Stimulated activated naive B cell treated with anti-CD40 and anti-IgM and Interleukin-4, amounts not matched to agents 10 μg/mL and 1 μg/mL and 100 μg/mL, for 72 hours (primary cell): ENCODE data around the gene MMP1.
A peak's percentile ranks its signal among the peaks of the same experiment; 100 is the strongest.

Experiments
- ATAC-seq, 2 donors: fragments of 150-1000 bp; cut with Tn5 transposase; replicated peaks; 2 replicates each; pipeline ENCODE4 v1.10.0; 2021; ENCODE audit warnings: moderate library complexity in 1 of 2
- DNase-seq: peaks from one replicate; pipeline ENCODE4 v3.0.0; 2021
- H3K27ac Mint-ChIP-seq: one replicate; pipeline ENCODE4 v1.8.0; 2022; ENCODE audit warnings: mild to moderate bottlenecking, mixed read lengths
- H3K27me3 Mint-ChIP-seq, 2 donors: one replicate each; pipeline ENCODE4 v1.8.0; 2022; ENCODE audit warnings: mixed read lengths in 2 of 2
- H3K36me3 Mint-ChIP-seq, 2 donors: one replicate each; pipeline ENCODE4 v1.8.0; 2022; ENCODE audit warnings: mixed read lengths in 2 of 2, mild to moderate bottlenecking in 1 of 2
- H3K4me1 Mint-ChIP-seq, 2 donors: one replicate each; pipeline ENCODE4 v1.8.0; 2022; ENCODE audit warnings: mixed read lengths in 2 of 2, mild to moderate bottlenecking in 1 of 2
- H3K4me3 Mint-ChIP-seq, 2 donors: one replicate each; pipeline ENCODE4 v1.8.0; 2022; ENCODE audit warnings: mild to moderate bottlenecking in 2 of 2, mixed read lengths in 2 of 2, moderate library complexity in 1 of 2
- H3K9me3 Mint-ChIP-seq, 2 donors: one replicate each; pipeline ENCODE4 v1.8.0; 2022; ENCODE audit warnings: mixed read lengths in 2 of 2, mild to moderate bottlenecking in 1 of 2

Gene MMP1

GRCh38 chr11:102829316-102830000 lies 31.5 kb upstream of the MMP1 start:
- ATAC-seq (no peak), DNase-seq (no peak)
- Mint-ChIP-seq H3K4me3 (no peak overlapping the region), H3K4me1 (peaks cover 0 to 2% of the 10 kb centered on the region in 2 donors), H3K36me3 (no peaks in the 10 kb centered on the region), H3K27ac (no peak overlapping the region), H3K9me3 (peaks cover 0 to 3% of the 10 kb centered on the region in 2 donors), H3K27me3 (peaks cover 43 to 52% of the 10 kb centered on the region in 2 donors)

- no peak for ATAC-seq
- no peak for DNase-seq
- no peak overlapping the region for H3K4me3 Mint-ChIP-seq
- peaks cover 19 to 26% of the 10 kb centered on the region in 2 donors for H3K27me3 Mint-ChIP-seq
- peaks cover 0 to 3% of the 10 kb centered on the region in 2 donors for H3K9me3 Mint-ChIP-seq
- no peaks in the 10 kb centered on the region for H3K4me1 Mint-ChIP-seq
- H3K36me3 Mint-ChIP-seq = no peaks in the 10 kb centered on the region
- no peak overlapping the region for H3K27ac Mint-ChIP-seq
These were observed 26.6 kb upstream of the MMP1 start for GRCh38 chr11:102824556-102824955.

GRCh38 chr11:102819491-102819890 lies 21.5 kb upstream of the MMP1 start:
- DNase-seq (no peak), ATAC-seq (no peak)
- Mint-ChIP-seq H3K36me3 (no peaks in the 10 kb centered on the region), H3K27ac (no peak overlapping the region), H3K9me3 (peaks cover 6 to 17% of the 10 kb centered on the region in 2 donors), H3K4me1 (no peaks in the 10 kb centered on the region), H3K4me3 (no peak overlapping the region), H3K27me3 (peaks cover 0 to 4% of the 10 kb centered on the region in 2 donors)

- H3K4me3 Mint-ChIP-seq = no peak overlapping the region
- peaks cover 6 to 25% of the 10 kb centered on the region in 2 donors for H3K9me3 Mint-ChIP-seq
- DNase-seq (no peak), ATAC-seq (no peak)
- no peaks in the 10 kb centered on the region for H3K4me1 Mint-ChIP-seq
- H3K27ac Mint-ChIP-seq = no peak overlapping the region
- H3K27me3 Mint-ChIP-seq = peaks cover 0 to 11% of the 10 kb centered on the region in 2 donors
- H3K36me3 Mint-ChIP-seq = no peaks in the 10 kb centered on the region
These were observed 15.5 kb upstream of the MMP1 start for GRCh38 chr11:102813484-102813883.

GRCh38 chr11:102812188-102812587 lies 14.2 kb upstream of the MMP1 start:
- ATAC-seq = no peak
- DNase-seq = no peak
- Mint-ChIP-seq H3K9me3 (peaks cover 6 to 21% of the 10 kb centered on the region in 2 donors), H3K27ac (no peak overlapping the region), H3K36me3 (no peaks in the 10 kb centered on the region), H3K4me1 (no peaks in the 10 kb centered on the region), H3K4me3 (no peak overlapping the region), H3K27me3 (peaks cover 8 to 22% of the 10 kb centered on the region in 2 donors)

- no peaks in the 10 kb centered on the region for H3K36me3 Mint-ChIP-seq
- H3K4me1 Mint-ChIP-seq = no peaks in the 10 kb centered on the region
- H3K27me3 Mint-ChIP-seq = peaks cover 8 to 25% of the 10 kb centered on the region in 2 donors
- H3K4me3 Mint-ChIP-seq = no peak overlapping the region
- no peak overlapping the region for H3K27ac Mint-ChIP-seq
- DNase-seq = no peak
- peaks cover 3 to 13% of the 10 kb centered on the region in 2 donors for H3K9me3 Mint-ChIP-seq
- ATAC-seq = no peak
These were observed 13.1 kb upstream of the MMP1 start for GRCh38 chr11:102810950-102811660.

- no peak overlapping the region for H3K4me3 Mint-ChIP-seq
- H3K9me3 Mint-ChIP-seq = peaks cover 0 to 12% of the 10 kb centered on the region in 2 donors
- H3K4me1 Mint-ChIP-seq = no peaks in the 10 kb centered on the region
- DNase-seq (no peak), ATAC-seq (no peak)
- H3K27me3 Mint-ChIP-seq = peaks cover 8 to 25% of the 10 kb centered on the region in 2 donors
- no peaks in the 10 kb centered on the region for H3K36me3 Mint-ChIP-seq
- no peak overlapping the region for H3K27ac Mint-ChIP-seq
These were observed 12.0 kb upstream of the MMP1 start for GRCh38 chr11:102809971-102810370.

- Mint-ChIP-seq H3K36me3 (no peaks in the 10 kb centered on the region), H3K9me3 (peaks cover 0 to 1% of the 10 kb centered on the region in 2 donors), H3K27ac (no peak overlapping the region), H3K27me3 (peaks cover 19 to 20% of the 10 kb centered on the region in 2 donors), H3K4me3 (no peak overlapping the region), H3K4me1 (no peaks in the 10 kb centered on the region)
- DNase-seq = no peak
- peak; percentile 39 to 48 for ATAC-seq
These were observed 10.0 kb upstream of the MMP1 start for GRCh38 chr11:102807921-102808320.

- Mint-ChIP-seq H3K36me3 (no peaks in the 10 kb centered on the region), H3K4me3 (no peak overlapping the region), H3K4me1 (no peaks in the 10 kb centered on the region), H3K9me3 (no peaks in the 10 kb centered on the region), H3K27ac (no peak overlapping the region), H3K27me3 (peaks cover 19 to 20% of the 10 kb centered on the region in 2 donors)
- no peak for DNase-seq
- ATAC-seq = no peak
These were observed 8.3 kb upstream of the MMP1 start for GRCh38 chr11:102806296-102806695.

GRCh38 chr11:102802341-102802740 lies 4.4 kb upstream of the MMP1 start:
- H3K36me3 Mint-ChIP-seq = no peaks in the 10 kb centered on the region
- no peak overlapping the region for H3K4me3 Mint-ChIP-seq
- DNase-seq (no peak), ATAC-seq (no peak)
- peaks cover 5 to 24% of the 10 kb centered on the region in 2 donors for H3K27me3 Mint-ChIP-seq
- H3K4me1 Mint-ChIP-seq = no peaks in the 10 kb centered on the region
- H3K27ac Mint-ChIP-seq = no peak overlapping the region
- no peaks in the 10 kb centered on the region for H3K9me3 Mint-ChIP-seq

GRCh38 chr11:102800767-102801166 lies 2.8 kb upstream of the MMP1 start:
- Mint-ChIP-seq H3K27me3 (peaks cover 0 to 24% of the 10 kb centered on the region in 2 donors), H3K9me3 (no peaks in the 10 kb centered on the region), H3K27ac (no peak overlapping the region), H3K4me1 (no peaks in the 10 kb centered on the region), H3K4me3 (no peak overlapping the region), H3K36me3 (no peaks in the 10 kb centered on the region)
- DNase-seq (no peak), ATAC-seq (no peak)

GRCh38 chr11:102799681-102800340 lies 1.9 kb upstream of the MMP1 start:
- no peaks in the 10 kb centered on the region for H3K4me1 Mint-ChIP-seq
- no peak overlapping the region for H3K27ac Mint-ChIP-seq
- no peak for DNase-seq
- H3K9me3 Mint-ChIP-seq = no peaks in the 10 kb centered on the region
- ATAC-seq = no peak
- H3K36me3 Mint-ChIP-seq = no peaks in the 10 kb centered on the region
- H3K27me3 Mint-ChIP-seq = peaks cover 0 to 23% of the 10 kb centered on the region in 2 donors
- H3K4me3 Mint-ChIP-seq = no peak overlapping the region

GRCh38 chr11:102794382-102794781 lies 3.6 kb downstream of the MMP1 start:
- Mint-ChIP-seq H3K9me3 (no peaks in the 10 kb centered on the region), H3K4me3 (no peak overlapping the region), H3K36me3 (no peaks in the 10 kb centered on the region), H3K27ac (no peak overlapping the region), H3K4me1 (peaks cover 0 to 6% of the 10 kb centered on the region in 2 donors), H3K27me3 (peaks cover 2 to 4% of the 10 kb centered on the region in 2 donors)
- peak; percentile 87 to 95 for ATAC-seq
- peak; percentile 28 for DNase-seq

- Mint-ChIP-seq H3K36me3 (no peaks in the 10 kb centered on the region), H3K4me3 (no peak overlapping the region), H3K4me1 (peaks cover 0 to 6% of the 10 kb centered on the region in 2 donors), H3K27me3 (peaks cover 0 to 5% of the 10 kb centered on the region in 2 donors), H3K9me3 (no peaks in the 10 kb centered on the region), H3K27ac (no peak overlapping the region)
- ATAC-seq (no peak), DNase-seq (no peak)
These were observed 4.2 kb downstream of the MMP1 start for GRCh38 chr11:102793677-102794290.
